GM19468 (cell line): ENCODE data around the gene SH3PXD2B.
"Not testable (repeated sequence)": the region's sequence is repeated elsewhere in the genome, so short reads cannot be mapped to it uniquely, and the experiment has no call there.

Experiments used
- ATAC-seq: cut with Tn5 transposase; IDR thresholded peaks from one replicate; pipeline ENCODE4 v1.9.1; 2021; ENCODE audit warnings: mild to moderate bottlenecking, moderate library complexity, moderate number of reproducible peaks; ENCODE audit not compliant: unreplicated experiment; ENCODE audit errors: extremely low read depth

SH3PXD2B gene

DNA sequence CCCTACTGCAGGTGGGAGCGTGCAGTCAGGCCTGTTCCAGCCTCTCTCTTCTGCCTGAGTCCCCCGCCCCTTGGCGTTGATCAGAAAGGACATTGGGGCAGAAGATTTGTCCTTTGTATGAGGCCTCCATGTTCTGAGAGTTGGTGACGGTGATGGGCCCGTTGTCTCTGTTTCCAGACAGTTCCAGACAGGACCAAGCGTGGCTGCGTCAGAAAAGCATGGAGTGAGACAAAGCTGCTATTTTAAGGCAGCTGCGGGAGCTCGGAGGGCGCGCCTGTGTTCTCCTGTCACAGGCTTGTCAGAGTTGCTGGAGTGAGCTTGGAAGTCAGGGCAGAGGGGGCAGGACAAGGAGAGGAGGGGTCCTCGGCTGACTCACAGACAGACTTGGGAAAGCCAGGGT, 32.1 kb upstream of the SH3PXD2B start:
- ATAC-seq = no peak

GRCh38 chr5:172485511-172486202, 31.3 kb upstream of the SH3PXD2B start:
- no peak for ATAC-seq

GRCh38 chr5:172484664-172485063, 30.3 kb upstream of the SH3PXD2B start:
- no peak for ATAC-seq

DNA sequence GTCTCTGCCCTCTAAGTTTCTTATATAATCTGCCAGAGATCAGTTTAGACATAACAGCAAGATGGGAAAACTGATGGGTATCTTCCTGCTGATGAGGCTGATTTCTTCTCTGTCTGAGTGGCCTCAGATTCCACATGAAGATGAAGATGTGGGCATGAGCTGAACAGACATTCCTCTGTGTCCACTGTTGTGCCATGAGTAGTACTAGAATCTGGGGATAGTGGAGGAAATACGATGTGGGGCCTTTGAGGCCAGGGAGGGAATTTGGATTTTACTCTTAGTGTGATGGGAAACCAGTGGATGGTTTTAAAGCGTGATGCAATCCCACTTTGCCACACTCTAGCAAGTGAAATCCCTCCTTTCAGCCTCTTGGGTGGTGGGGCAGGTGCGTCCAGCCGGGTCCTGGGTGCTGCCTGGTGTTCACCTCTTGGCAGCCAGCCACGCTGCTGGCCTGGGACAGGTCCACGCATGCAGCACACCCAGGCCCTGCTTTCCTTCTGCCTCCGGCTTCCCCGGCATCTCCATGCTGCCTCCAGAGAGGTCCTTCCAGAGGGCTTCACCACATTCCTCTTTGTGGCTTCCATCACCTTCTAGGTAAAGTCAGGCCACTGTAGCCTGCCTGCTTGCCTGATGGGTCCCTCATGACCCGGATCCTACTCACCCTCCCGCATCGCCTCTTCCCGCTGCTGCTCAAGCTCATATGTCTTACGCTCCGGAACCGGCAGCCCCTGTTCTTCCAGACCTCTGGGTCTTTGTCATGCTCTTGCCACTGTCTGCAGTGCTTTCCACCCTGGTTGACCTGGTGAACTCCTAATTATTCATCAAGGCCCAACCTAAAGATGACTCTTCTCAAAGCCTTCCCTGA, 28.1 kb upstream of the SH3PXD2B start:
- ATAC-seq = no peak

GRCh38 chr5:172481011-172481800, 26.9 kb upstream of the SH3PXD2B start:
- ATAC-seq = no peak

DNA sequence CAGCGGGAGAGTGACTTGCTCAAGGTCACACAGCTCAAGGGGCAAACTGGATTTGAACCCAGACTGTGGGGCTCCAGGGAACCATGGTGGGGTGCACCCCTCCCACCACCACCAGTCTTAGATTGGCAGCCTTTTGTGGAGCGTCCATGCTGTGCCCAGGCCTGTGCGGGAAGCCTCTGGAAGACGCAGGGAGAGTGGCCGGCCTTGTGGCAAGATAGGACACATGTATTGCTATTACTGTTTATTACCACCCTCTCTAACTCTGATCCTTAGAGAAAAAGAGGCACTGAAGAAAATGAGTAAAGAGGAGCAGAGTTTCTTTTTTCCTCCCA, 25.4 kb upstream of the SH3PXD2B start:
- no peak for ATAC-seq

DNA sequence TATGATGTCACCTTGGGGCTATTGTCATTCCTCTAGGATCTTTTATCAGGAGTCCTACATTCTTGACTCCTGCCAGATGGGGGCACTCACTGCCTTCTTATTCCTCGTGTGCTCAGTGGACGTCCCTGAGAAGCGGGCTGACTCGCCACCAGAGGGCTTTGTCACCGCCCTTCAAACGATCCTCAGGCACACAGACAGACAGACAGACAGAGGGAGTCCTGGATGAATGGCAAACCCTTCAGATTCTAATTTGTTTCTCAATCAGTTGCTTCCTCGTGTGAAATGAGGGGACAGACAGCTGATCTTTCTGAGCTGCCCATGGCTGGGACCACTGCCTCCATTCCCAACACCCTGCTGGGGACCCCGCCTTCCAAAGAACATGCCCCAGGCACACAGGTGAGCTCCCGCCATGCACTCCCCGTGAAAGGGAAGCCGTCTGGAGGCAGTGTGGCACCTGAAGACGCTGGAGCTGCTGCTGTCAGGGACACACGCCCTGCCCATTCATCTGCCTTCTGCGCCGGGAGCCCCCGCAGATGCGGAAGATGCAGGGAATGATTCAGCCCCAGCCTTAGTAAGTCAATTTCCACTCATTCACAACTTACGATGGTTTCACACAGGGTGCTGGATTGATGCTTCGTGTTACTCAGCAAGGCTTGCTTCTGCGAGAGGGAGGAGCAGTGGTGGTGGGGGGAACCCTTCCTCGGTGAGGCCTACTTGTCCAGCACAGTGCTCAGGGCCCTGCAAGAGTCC, 24.9 kb upstream of the SH3PXD2B start:
- ATAC-seq = peak; percentile 71

DNA sequence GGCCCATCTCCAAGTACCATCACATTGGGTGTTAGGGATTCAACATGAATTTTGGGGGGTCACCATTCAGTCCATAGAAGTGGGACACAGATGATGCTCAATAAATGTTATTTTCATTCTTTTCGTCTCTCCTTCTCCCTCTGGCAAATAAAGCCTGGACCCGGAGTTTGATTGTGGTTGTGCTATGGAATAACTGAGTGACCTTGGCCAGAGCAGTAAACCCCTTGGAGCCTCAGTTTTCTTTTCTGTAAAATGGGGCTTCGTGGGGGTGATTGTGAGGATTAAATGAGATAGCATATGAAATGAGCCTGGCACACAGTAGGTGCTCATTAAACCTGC, 24.3 kb upstream of the SH3PXD2B start:
- not testable (repeated sequence) for ATAC-seq

- no peak for ATAC-seq
Measured at GRCh38 chr5:172478256-172478655, 23.9 kb upstream of the SH3PXD2B start.

- ATAC-seq = no peak
Measured at GRCh38 chr5:172477466-172477865, 23.1 kb upstream of the SH3PXD2B start.

- ATAC-seq = no peak
Measured at GRCh38 chr5:172474293-172474692, 20.0 kb upstream of the SH3PXD2B start.

- ATAC-seq = no peak
Measured at GRCh38 chr5:172473427-172473826, 19.1 kb upstream of the SH3PXD2B start.

DNA sequence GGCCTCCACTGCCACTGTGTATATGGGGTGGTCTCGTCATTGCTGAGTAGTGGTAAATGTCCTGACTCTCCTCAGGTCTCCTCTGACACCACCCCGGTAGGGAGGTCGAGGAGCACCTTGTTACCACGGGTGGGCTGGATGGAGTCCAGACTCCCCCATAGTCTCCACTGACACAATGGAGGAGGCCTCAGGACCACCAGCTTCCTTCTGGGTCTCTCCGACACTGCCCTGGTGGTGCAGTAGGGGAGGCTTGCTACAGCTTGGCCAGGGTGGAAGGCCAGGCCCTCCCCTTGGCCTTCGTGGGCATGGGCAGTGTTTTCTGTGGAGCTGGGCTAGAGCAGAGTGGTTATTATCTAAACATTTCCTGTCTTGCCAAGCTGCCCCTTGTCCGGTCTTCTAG, 15.4 kb upstream of the SH3PXD2B start:
- no peak for ATAC-seq

GRCh38 chr5:172466062-172466461, 11.7 kb upstream of the SH3PXD2B start:
- no peak for ATAC-seq

GRCh38 chr5:172463031-172463430, 8.7 kb upstream of the SH3PXD2B start:
- no peak for ATAC-seq

GRCh38 chr5:172459783-172460165, 5.4 kb upstream of the SH3PXD2B start:
- ATAC-seq = no peak

- ATAC-seq = no peak
Measured at GRCh38 chr5:172458976-172459782, 4.9 kb upstream of the SH3PXD2B start.

DNA sequence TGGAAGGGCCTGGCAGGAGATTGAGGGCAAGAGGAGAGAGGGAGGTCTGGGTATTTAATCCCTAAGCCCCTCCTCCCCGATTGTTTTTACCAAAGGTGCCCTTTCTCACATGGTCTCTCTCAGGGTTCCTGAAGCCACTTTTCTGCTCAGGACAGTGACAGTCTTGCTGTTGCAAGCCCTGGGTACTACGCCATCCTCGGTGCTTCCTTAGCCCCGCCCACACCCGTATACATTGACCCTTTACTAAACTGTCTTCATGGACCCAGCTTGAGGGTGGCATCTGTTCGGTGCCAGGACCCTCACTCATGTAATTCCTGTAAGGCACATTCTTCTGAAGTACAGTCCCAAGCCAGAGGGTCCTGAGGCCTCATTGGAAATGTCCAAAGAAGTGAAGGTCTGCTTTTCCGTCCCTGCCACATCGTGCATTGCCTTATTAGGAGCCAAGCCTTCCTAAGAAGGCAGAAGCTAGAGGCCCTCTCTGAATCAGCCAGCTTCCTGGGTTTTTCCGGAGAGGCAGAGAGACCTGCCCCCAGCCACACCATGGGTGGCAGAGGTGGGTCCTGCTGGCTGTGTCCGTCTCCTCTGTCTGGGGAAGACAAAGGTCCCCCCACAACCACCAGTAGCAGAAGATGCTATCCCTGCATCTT, 1.9 kb upstream of the SH3PXD2B start:
- ATAC-seq = no peak

DNA sequence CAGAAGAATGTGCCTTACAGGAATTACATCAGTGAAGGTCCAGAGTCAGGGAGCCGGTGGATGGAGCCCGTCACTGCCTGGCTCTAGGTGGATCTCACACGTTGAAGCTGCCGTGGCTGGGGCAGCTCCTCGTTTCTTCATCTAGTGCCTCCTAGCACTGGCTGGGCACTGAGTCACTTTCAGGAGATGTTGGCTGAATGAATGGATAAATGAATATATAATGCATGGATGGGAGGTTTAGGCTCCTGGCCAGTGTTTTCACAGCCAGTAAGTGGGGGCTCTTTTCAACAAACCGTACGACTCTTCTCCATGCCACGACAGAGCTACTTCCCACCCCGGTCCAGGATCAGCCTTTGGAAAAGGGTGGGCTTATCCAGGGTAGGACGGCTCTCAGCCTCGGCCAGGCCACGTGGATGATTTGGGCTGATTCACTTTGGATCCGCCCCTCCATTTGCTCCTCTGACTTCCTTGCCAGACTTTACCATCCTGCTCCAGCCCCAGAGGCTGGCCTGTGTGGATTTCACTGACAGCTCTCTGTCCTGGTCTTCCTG, 1.3 kb upstream of the SH3PXD2B start:
- no peak for ATAC-seq
